Gastroesophageal sphincter (tissue), 3 donors: ENCODE results near the gene SHISA6.

ENCODE experiments used
- CTCF ChIP-seq, 4 experiments: fragments of 200-600 bp in 2 of 4; fragments of 450-650 bp in 2 of 4; sonication (generic) in 1 of 4; IDR thresholded peaks; one replicate each; pipeline ENCODE4 v1.5.1; 2017 to 2019; ENCODE audit warnings: antibody characterized with exemption in 4 of 4, mild to moderate bottlenecking in 2 of 4, moderate library complexity in 2 of 4
- POLR2A ChIP-seq, 2 donors: fragments of 450-650 bp; IDR thresholded peaks; one replicate each; pipeline ENCODE4 v1.6.1; 2017; ENCODE audit warnings: antibody characterized with exemption in 2 of 2, mild to moderate bottlenecking in 2 of 2, moderate library complexity in 1 of 2
- POLR2AphosphoS5 ChIP-seq: sonication (generic); formaldehyde crosslinking; IDR thresholded peaks from one replicate; pipeline ENCODE4 v1.6.1; 2017; ENCODE audit warnings: antibody characterized with exemption

- TF ChIP-seq POLR2A (IDR thresholded peaks at IDR 0.05): no peak
- TF ChIP-seq CTCF (IDR thresholded peaks at IDR 0.05): no peak
- no peak for TF ChIP-seq POLR2AphosphoS5
Observed at GRCh38 chr17:11292491-11292890, 51.5 kb downstream of the SHISA6 start.
